ENCODE data around the gene HPCA.

The HPCA gene

GRCh38 chr1:32915766-32916706 lies 29.7 kb downstream of the HPCA start:
- Histone ChIP-seq H3K9ac (ENCODE audit: low read length) (no peak overlapping the region), H3K9me2 (replicated peaks; ENCODE audit: insufficient read depth, low read length) (no peaks in the 10 kb centered on the region), H3K79me2 (ENCODE audit: insufficient read depth, low read length) (no peaks in the 10 kb centered on the region), H3F3A (ENCODE audit: insufficient read depth) (no peaks in the 10 kb centered on the region), H3K27ac (ENCODE audit: low read depth, low read length) (no peak overlapping the region), H3K36me3 (ENCODE audit: low read length) (no peaks in the 10 kb centered on the region), H4K20me1 (ENCODE audit: low read depth, low read length) (no peaks in the 10 kb centered on the region), H3K27me3 (ENCODE audit: low read length) (no peaks in the 10 kb centered on the region), H3K9me3 (ENCODE audit: insufficient read depth, low read length) (no peaks in the 10 kb centered on the region), H3K4me2 (ENCODE audit: low read depth, low read length, poor library complexity, severe bottlenecking) (no peak overlapping the region), H3K4me3 (ENCODE audit: insufficient read depth, low read length, poor library complexity, severe bottlenecking) (no peak overlapping the region), H2AFZ (ENCODE audit: low read depth, low read length, severe bottlenecking) (no peak overlapping the region)
- TF ChIP-seq, protein P1, sequence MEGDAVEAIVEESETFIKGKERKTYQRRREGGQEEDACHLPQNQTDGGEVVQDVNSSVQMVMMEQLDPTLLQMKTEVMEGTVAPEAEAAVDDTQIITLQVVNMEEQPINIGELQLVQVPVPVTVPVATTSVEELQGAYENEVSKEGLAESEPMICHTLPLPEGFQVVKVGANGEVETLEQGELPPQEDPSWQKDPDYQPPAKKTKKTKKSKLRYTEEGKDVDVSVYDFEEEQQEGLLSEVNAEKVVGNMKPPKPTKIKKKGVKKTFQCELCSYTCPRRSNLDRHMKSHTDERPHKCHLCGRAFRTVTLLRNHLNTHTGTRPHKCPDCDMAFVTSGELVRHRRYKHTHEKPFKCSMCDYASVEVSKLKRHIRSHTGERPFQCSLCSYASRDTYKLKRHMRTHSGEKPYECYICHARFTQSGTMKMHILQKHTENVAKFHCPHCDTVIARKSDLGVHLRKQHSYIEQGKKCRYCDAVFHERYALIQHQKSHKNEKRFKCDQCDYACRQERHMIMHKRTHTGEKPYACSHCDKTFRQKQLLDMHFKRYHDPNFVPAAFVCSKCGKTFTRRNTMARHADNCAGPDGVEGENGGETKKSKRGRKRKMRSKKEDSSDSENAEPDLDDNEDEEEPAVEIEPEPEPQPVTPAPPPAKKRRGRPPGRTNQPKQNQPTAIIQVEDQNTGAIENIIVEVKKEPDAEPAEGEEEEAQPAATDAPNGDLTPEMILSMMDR (IDR thresholded peaks at IDR 0.05; ENCODE audit: insufficient read depth, low read length, poor library complexity, severe bottlenecking) = no peak
- no peak for TF ChIP-seq EZH2phosphoT487 (conservative IDR thresholded peaks at IDR 0.05; ENCODE audit: low read length)

DNA sequence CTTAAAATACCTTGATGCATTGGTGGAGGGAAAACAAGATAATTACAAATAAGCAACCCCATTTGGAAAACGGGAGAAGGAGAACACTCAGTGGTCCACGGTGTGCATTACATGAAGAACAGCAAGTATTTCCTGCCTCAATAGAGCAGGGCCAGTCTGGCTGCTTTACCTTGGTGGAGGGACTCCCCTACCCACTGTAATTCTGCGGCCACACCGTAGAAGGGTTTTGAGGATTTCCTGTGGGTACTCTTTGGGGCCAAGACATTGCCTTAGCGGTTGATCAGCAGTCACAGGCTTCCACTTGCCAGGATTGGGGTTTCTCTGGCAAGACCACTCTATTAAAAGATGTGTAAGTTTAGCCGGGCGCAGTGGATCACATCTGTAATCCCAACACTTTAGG lies 31.2 kb downstream of the HPCA start:
- no peaks in the 10 kb centered on the region for H3K79me2 ChIP-seq (ENCODE audit: insufficient read depth, low read length)
- no peak overlapping the region for H2AFZ ChIP-seq (ENCODE audit: low read depth, low read length, severe bottlenecking)
- H3K9me3 ChIP-seq (ENCODE audit: insufficient read depth, low read length) = no peaks in the 10 kb centered on the region
- no peak overlapping the region for H3K4me3 ChIP-seq (ENCODE audit: insufficient read depth, low read length, poor library complexity, severe bottlenecking)
- H3F3A ChIP-seq (ENCODE audit: insufficient read depth) = no peaks in the 10 kb centered on the region
- TF ChIP-seq EZH2phosphoT487 (conservative IDR thresholded peaks at IDR 0.05; ENCODE audit: low read length) = no peak
- TF ChIP-seq, protein P1 (IDR thresholded peaks at IDR 0.05; ENCODE audit: insufficient read depth, low read length, poor library complexity, severe bottlenecking) = no peak
- H3K4me2 ChIP-seq (ENCODE audit: low read depth, low read length, poor library complexity, severe bottlenecking) = no peak overlapping the region
- no peak overlapping the region for H3K27ac ChIP-seq (ENCODE audit: low read depth, low read length)
- no peaks in the 10 kb centered on the region for H4K20me1 ChIP-seq (ENCODE audit: low read depth, low read length)
- no peaks in the 10 kb centered on the region for H3K36me3 ChIP-seq (ENCODE audit: low read length)
- H3K9ac ChIP-seq (ENCODE audit: low read length) = no peak overlapping the region
- H3K9me2 ChIP-seq (replicated peaks; ENCODE audit: insufficient read depth, low read length) = no peaks in the 10 kb centered on the region
- no peaks in the 10 kb centered on the region for H3K27me3 ChIP-seq (ENCODE audit: low read length)

- no peak for TF ChIP-seq EZH2phosphoT487 (conservative IDR thresholded peaks at IDR 0.05; ENCODE audit: low read length)
- TF ChIP-seq, protein P1 (IDR thresholded peaks at IDR 0.05; ENCODE audit: insufficient read depth, low read length, poor library complexity, severe bottlenecking) = no peak
- Histone ChIP-seq H3K9me2 (replicated peaks; ENCODE audit: insufficient read depth, low read length) (no peaks in the 10 kb centered on the region), H3K79me2 (ENCODE audit: insufficient read depth, low read length) (no peaks in the 10 kb centered on the region), H3K9me3 (ENCODE audit: insufficient read depth, low read length) (no peaks in the 10 kb centered on the region), H3K9ac (ENCODE audit: low read length) (no peak overlapping the region), H3K4me2 (ENCODE audit: low read depth, low read length, poor library complexity, severe bottlenecking) (no peak overlapping the region), H3F3A (ENCODE audit: insufficient read depth) (no peaks in the 10 kb centered on the region), H3K36me3 (ENCODE audit: low read length) (no peaks in the 10 kb centered on the region), H4K20me1 (ENCODE audit: low read depth, low read length) (no peaks in the 10 kb centered on the region), H2AFZ (ENCODE audit: low read depth, low read length, severe bottlenecking) (no peak overlapping the region), H3K4me3 (ENCODE audit: insufficient read depth, low read length, poor library complexity, severe bottlenecking) (no peak overlapping the region), H3K27me3 (ENCODE audit: low read length) (no peaks in the 10 kb centered on the region), H3K27ac (ENCODE audit: low read depth, low read length) (no peak overlapping the region)
Observed at GRCh38 chr1:32918179-32918578, 31.9 kb downstream of the HPCA start.

All from SU-DHL-6 (cell line).